Activated T-cell treated with anti-CD3 and anti-CD28 coated beads, Interleukin-2, amount 50 U/mL, for 72 hours (primary cell): ENCODE results near the gene LCE6A. TPM values are rescaled to one million over a fixed set of nuclear protein-coding genes. Genes with fewer than 3 reads are reported as not detected.

Experiments
- ATAC-seq, 2 donors: fragments of 150-1000 bp; cut with Tn5 transposase; replicated peaks in 1 of 2; 2 replicates each; pipeline ENCODE4 v1.10.0; 2021; ENCODE audit warnings: moderate library complexity in 2 of 2, mild to moderate bottlenecking in 1 of 2
- DNase-seq, 2 donors: peaks; one replicate each; pipeline ENCODE4 v3.0.0; 2021 to 2022; ENCODE audit warnings: mixed read lengths in 1 of 2
- H3K27ac Mint-ChIP-seq: one replicate; pipeline ENCODE4 v1.8.0; 2022; ENCODE audit warnings: mild to moderate bottlenecking, moderate library complexity, mixed read lengths
- H3K27me3 Mint-ChIP-seq: one replicate; pipeline ENCODE4 v1.8.0; 2022; ENCODE audit warnings: low read depth, mixed read lengths
- H3K36me3 Mint-ChIP-seq, 2 donors: one replicate each; pipeline ENCODE4 v1.8.0; 2022; ENCODE audit warnings: mixed read lengths in 2 of 2, mild to moderate bottlenecking in 1 of 2; ENCODE audit not compliant: insufficient read depth in 2 of 2
- H3K4me1 Mint-ChIP-seq: one replicate; pipeline ENCODE4 v1.8.0; 2022; ENCODE audit warnings: low read depth, mixed read lengths
- H3K4me3 Mint-ChIP-seq, 2 donors: one replicate each; pipeline ENCODE4 v1.8.0; 2022; ENCODE audit warnings: mild to moderate bottlenecking in 2 of 2, mixed read lengths in 2 of 2, moderate library complexity in 2 of 2
- H3K9me3 Mint-ChIP-seq, 2 donors: one replicate each; pipeline ENCODE4 v1.8.0; 2022; ENCODE audit warnings: mixed read lengths in 2 of 2
- total RNA-seq, 2 donors: library from RNA; stranded (reverse); gene quantifications; one replicate each; pipeline ENCODE4 v1.2.3, GENCODE V29; 2022

LCE6A gene, protein sequence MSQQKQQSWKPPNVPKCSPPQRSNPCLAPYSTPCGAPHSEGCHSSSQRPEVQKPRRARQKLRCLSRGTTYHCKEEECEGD
- total RNA-seq, result not detected

DNA sequence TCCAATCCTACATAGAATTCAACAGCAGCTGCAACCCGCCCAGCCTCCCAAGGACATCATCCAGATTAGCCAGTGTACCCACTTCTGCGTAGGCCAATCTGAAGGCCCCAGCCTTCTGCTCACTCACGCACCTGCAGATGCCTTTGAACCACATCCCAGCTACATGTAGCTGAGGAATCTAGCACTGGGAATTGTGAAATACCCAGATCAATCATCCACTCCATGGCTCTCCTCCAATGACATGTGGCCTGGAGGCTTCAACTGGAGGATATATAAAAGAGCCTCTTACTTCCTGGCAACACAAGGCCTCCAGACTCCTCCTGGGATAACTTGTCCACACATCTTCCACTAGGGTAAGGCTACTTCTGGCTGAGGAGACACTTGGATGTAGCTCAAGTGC lies at the start of gene LCE6A:
Gene LCE6A, plus strand, starts transcription at position 301 of the 400 bp plus-strand sequence. CDS start 665 bp downstream, outside the sequence.
- no peak for ATAC-seq
- H3K4me1 Mint-ChIP-seq, result no peaks in the 10 kb centered on the region
- no peaks in the 10 kb centered on the region for H3K36me3 Mint-ChIP-seq
- H3K4me3 Mint-ChIP-seq, result no peak within 1 kb of the TSS
- H3K27ac Mint-ChIP-seq, result no peak within 1 kb of the TSS
- H3K9me3 Mint-ChIP-seq, result no peaks in the 10 kb centered on the region
- H3K27me3 Mint-ChIP-seq, result peaks cover 9% of the 10 kb centered on the region
- DNase-seq, result no peak

DNA sequence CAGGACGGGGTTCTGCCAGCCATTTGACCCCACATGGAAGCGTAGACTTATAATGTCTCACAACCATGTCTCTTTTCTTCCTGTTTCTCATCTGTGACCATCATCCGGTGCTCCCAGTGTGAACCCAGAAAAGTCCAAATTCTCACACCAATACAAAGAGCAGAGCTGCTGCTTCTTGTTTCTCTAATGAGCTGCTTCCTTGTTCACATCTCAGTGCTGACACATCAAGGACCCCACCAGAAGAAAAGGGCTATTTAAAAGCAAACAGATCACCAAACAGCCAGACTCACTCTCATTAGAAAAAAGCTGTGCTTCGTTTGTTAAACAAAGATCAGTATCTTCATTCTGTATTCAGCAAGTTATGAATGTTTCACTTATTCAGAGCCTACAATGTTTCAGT lies 47.0 kb upstream of the LCE6A start:
- Mint-ChIP-seq H3K27ac (no peak overlapping the region), H3K27me3 (peaks cover 12% of the 10 kb centered on the region), H3K9me3 (no peaks in the 10 kb centered on the region), H3K36me3 (no peaks in the 10 kb centered on the region), H3K4me3 (no peak overlapping the region), H3K4me1 (no peaks in the 10 kb centered on the region)
- DNase-seq (no peak), ATAC-seq (no peak)

DNA sequence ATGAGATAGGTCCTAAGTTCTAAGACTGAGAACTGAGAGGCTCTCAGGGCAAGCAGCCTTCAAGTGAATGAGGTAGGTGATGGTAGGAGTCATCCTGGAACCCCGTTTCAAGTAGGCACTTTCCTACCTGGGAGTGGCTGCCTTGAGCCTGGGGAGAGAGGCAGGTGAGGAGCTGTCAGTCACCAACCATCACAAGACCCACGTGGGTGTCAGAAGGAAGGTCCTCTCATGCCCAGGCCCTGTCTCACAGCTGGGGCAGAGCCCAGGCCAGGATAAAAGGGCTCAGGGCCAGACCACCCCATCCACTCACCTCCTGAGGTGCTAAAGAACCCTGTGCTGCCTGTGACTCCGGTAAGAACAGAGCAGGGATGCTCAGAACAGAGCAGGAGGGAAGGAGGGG lies 46.2 kb upstream of the LCE6A start, which contains the start of gene LCE1D:
Gene LCE1D, plus strand, starts transcription at position 301 of the 400 bp plus-strand sequence. CDS start 1,074 bp downstream, outside the sequence.
- H3K27ac Mint-ChIP-seq, result no peak within 1 kb of the TSS
- H3K4me3 Mint-ChIP-seq, result no peak within 1 kb of the TSS
- no peaks in the 10 kb centered on the region for H3K9me3 Mint-ChIP-seq
- no peaks in the 10 kb centered on the region for H3K4me1 Mint-ChIP-seq
- no peaks in the 10 kb centered on the region for H3K36me3 Mint-ChIP-seq
- DNase-seq, result no peak
- H3K27me3 Mint-ChIP-seq, result peaks cover 15% of the 10 kb centered on the region
- no peak for ATAC-seq

DNA sequence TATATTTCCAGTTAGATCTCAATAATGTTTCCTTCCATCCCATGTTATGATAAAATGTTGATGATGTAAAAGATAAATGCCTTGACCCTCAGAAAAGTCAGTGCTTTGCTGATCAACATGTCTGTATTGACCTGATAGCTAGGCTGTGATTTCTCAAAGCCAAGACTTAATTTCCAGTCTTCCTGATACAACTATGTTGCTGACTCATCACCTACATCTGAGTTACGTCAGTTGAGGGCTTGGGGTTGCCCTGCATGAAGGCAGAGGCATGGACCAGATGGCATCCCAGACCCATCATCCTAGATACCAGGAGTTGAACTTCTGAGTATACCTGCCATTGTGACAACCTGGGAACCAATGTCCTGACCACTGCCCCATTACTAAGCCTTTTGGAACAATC lies 41.3 kb upstream of the LCE6A start:
- DNase-seq (no peak), ATAC-seq (no peak)
- peaks cover 24% of the 10 kb centered on the region for H3K27me3 Mint-ChIP-seq
- H3K36me3 Mint-ChIP-seq, result no peaks in the 10 kb centered on the region
- no peaks in the 10 kb centered on the region for H3K4me1 Mint-ChIP-seq
- H3K4me3 Mint-ChIP-seq, result no peak overlapping the region
- no peaks in the 10 kb centered on the region for H3K9me3 Mint-ChIP-seq
- H3K27ac Mint-ChIP-seq, result no peak overlapping the region

DNA sequence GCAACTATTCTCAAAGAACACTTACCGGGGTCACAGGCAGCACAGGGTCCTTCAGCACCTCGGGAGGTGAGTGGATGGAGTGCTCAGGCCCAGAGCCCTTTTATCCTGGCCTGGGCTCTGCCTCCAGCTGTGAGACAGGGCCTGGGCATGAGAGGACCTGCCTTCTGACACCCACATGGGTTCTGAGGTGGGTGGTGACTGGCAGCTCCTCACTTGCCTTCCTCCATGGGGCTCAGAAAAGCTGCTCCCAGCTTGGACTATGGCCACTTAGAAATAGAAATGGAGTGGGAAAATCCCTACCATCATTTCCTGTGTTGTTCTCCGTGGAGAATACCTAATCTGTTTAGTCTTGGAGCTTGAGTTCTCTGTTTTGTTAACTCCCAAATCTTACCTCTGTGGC lies 36.1 kb upstream of the LCE6A start, which contains the start of gene LCE1C:
Gene LCE1C, minus strand, starts transcription at position 76 of the 400 bp plus-strand sequence. CDS start 1,173 bp downstream, outside the sequence.
- Mint-ChIP-seq H3K27me3 (peaks cover 7% of the 10 kb centered on the region), H3K4me1 (no peaks in the 10 kb centered on the region), H3K9me3 (no peaks in the 10 kb centered on the region), H3K27ac (no peak within 1 kb of the TSS), H3K4me3 (no peak within 1 kb of the TSS), H3K36me3 (no peaks in the 10 kb centered on the region)
- ATAC-seq (no peak), DNase-seq (no peak)

DNA sequence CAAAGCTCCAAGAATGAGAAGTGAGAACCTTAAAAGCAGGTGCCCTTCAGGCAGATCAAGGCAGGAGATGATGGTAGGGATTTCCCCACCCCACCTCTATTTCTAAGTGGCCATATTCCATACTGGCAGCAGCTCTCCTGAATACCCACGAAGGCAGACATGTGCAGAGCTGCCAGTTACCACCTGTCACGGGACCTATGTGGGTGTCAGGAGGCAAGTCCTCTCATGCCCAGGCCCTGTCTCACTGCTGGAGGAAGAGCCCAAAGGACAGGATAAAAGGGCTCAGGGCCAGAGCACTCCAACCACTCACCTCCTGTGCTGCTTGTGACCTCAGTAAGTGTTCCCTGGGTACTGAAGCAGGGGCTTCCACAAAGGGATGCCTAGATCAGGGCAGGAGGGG lies 31.6 kb upstream of the LCE6A start:
- Mint-ChIP-seq H3K27ac (no peak overlapping the region), H3K27me3 (no peaks in the 10 kb centered on the region), H3K4me1 (no peaks in the 10 kb centered on the region), H3K9me3 (no peaks in the 10 kb centered on the region), H3K36me3 (no peaks in the 10 kb centered on the region), H3K4me3 (no peak overlapping the region)
- DNase-seq (no peak), ATAC-seq (no peak)

DNA sequence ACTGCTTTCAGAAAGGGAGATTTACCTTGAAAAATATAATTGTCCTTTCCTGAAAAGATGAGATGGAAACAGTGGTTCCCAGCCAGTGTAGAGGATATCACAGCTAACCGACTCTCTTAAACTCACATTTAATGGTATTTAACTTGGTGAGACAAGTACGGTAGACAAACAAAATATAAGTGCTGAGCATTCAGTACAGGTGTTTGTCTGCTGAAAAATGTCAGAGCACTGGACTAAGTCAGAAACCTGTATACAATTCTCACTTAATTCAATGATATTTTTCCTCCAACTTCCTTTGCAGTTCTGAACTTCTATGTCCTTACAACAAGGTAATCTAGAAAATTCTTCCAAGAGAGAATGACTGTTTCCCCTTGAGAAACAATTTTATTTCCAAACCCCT lies 31.0 kb upstream of the LCE6A start, which contains the start of gene LCE1B:
Gene LCE1B, plus strand, starts transcription at position 301 of the 400 bp plus-strand sequence. CDS start 476 bp downstream, outside the sequence.
- H3K27me3 Mint-ChIP-seq, result no peaks in the 10 kb centered on the region
- no peaks in the 10 kb centered on the region for H3K36me3 Mint-ChIP-seq
- no peaks in the 10 kb centered on the region for H3K9me3 Mint-ChIP-seq
- no peak within 1 kb of the TSS for H3K4me3 Mint-ChIP-seq
- H3K4me1 Mint-ChIP-seq, result no peaks in the 10 kb centered on the region
- DNase-seq (no peak), ATAC-seq (no peak)
- no peak within 1 kb of the TSS for H3K27ac Mint-ChIP-seq

DNA sequence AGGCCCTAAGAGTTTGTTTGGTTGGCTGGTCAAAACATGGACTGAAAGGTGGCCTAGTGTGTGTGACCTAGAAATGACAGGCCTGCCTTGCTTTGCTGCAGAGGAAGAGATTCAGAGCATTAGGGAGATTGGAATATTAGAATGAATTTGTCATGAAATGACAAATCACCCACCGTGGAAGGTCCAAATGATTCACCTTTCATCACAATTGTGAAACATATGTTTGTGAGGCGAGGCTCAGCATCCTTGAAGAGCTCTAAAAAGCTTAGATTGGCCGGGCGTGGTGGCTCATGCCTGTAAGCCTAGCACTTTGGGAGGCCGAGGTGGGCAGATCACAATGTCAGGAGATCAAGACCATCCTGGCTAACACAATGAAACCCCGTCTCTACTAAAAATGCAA lies 25.3 kb upstream of the LCE6A start:
- DNase-seq (no peak), ATAC-seq (no peak)
- no peaks in the 10 kb centered on the region for H3K9me3 Mint-ChIP-seq
- H3K4me3 Mint-ChIP-seq, result no peak overlapping the region
- H3K4me1 Mint-ChIP-seq, result no peaks in the 10 kb centered on the region
- H3K27ac Mint-ChIP-seq, result no peak overlapping the region
- H3K36me3 Mint-ChIP-seq, result no peaks in the 10 kb centered on the region
- no peaks in the 10 kb centered on the region for H3K27me3 Mint-ChIP-seq

DNA sequence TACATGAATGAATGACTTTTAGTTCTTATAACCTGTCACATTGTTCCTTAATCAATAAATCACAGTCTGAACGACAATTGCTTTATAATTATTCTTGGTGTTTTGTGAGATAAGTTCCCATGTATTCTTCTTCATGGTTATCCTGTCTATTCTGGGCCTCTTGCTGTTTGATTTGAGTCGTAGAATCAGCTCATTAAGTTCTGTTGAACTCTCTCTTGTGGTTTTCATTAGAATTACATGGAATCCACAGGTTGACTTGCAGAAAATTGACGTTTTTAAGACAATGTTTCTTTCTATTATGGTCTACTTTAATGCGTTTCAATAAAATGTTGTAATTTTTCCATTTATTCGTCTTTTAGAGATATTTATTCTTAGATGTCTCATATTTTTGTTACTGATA lies 19.4 kb upstream of the LCE6A start:
- H3K27me3 Mint-ChIP-seq, result peaks cover 15% of the 10 kb centered on the region
- H3K9me3 Mint-ChIP-seq, result no peaks in the 10 kb centered on the region
- DNase-seq (no peak), ATAC-seq (no peak)
- H3K4me3 Mint-ChIP-seq, result no peak overlapping the region
- no peaks in the 10 kb centered on the region for H3K4me1 Mint-ChIP-seq
- H3K36me3 Mint-ChIP-seq, result no peaks in the 10 kb centered on the region
- no peak overlapping the region for H3K27ac Mint-ChIP-seq

DNA sequence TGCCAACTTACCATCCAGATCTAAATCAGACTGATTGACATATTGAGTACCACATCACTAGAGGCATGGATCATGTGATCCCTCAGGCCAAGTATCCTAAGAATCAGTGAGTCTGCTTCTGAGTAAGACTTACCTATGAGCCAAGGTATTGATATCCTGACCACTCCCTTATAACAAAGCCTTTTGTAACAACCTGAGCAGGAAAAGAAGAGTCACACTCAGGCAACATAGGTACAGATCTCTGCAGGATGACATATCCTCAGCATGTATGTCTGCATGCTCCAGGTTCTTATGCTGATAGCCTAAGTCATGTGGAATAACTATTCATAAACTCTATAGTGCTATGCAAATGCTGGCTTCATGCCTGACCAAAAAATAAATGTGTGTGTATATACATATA lies 17.7 kb upstream of the LCE6A start:
- ATAC-seq (no peak), DNase-seq (no peak)
- no peaks in the 10 kb centered on the region for H3K36me3 Mint-ChIP-seq
- H3K27me3 Mint-ChIP-seq, result peaks cover 15% of the 10 kb centered on the region
- H3K9me3 Mint-ChIP-seq, result no peaks in the 10 kb centered on the region
- no peak overlapping the region for H3K27ac Mint-ChIP-seq
- no peaks in the 10 kb centered on the region for H3K4me1 Mint-ChIP-seq
- no peak overlapping the region for H3K4me3 Mint-ChIP-seq

DNA sequence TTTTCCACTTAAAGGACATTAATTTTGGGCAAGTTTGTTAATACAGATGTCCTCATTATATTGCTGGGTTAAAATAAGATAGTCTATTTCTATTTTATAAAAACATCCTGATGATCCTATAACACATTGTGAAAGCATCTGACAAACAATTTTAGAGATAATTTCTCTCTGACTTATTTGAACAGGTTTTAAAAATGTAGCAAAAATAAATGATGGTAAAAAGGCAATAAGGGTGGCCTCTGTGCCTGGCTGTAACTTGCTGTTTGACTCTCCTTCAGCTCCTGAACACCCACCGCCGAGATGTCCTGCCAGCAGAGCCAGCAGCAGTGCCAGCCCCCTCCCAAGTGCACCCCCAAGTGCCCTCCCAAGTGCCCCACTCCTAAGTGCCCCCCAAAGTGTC lies 15.5 kb upstream of the LCE6A start, which contains the start of gene LCE1A:
Gene LCE1A, plus strand, starts transcription at position 301 of the 400 bp plus-strand sequence. Its CDS starts 0 bp downstream, at position 301.
- DNase-seq (no peak), ATAC-seq (no peak)
- H3K9me3 Mint-ChIP-seq, result peaks cover 0 to 2% of the 10 kb centered on the region in 2 donors
- H3K36me3 Mint-ChIP-seq, result no peaks in the 10 kb centered on the region
- H3K4me3 Mint-ChIP-seq, result no peak within 1 kb of the TSS
- H3K27ac Mint-ChIP-seq, result no peak within 1 kb of the TSS
- no peaks in the 10 kb centered on the region for H3K4me1 Mint-ChIP-seq
- H3K27me3 Mint-ChIP-seq, result peaks cover 15% of the 10 kb centered on the region

DNA sequence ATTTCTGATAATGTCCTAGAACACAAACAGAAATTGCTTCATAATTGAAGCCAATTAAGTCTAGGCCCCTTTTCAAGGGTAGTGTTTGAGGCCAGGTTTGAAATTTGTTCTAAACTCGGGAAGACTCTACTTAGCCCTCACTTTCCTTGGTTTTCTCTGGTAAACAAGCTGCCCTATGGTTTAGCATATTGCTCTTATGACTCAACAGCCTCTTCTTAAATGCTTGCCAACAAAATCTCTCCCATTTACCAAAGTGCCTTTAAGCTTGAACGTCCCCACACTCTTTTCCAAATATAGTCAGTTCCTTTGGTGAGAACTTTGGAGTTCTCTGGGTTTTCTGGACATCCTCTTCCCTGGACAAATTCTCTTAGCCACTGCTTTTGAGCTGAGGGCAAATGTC lies 5.8 kb upstream of the LCE6A start:
- H3K4me1 Mint-ChIP-seq, result no peaks in the 10 kb centered on the region
- no peak overlapping the region for H3K4me3 Mint-ChIP-seq
- no peaks in the 10 kb centered on the region for H3K36me3 Mint-ChIP-seq
- no peak for DNase-seq
- peaks cover 0 to 2% of the 10 kb centered on the region in 2 donors for H3K9me3 Mint-ChIP-seq
- ATAC-seq, result no peak
- H3K27me3 Mint-ChIP-seq, result peaks cover 9% of the 10 kb centered on the region
- peak overlapping the region; percentile 18 for H3K27ac Mint-ChIP-seq

DNA sequence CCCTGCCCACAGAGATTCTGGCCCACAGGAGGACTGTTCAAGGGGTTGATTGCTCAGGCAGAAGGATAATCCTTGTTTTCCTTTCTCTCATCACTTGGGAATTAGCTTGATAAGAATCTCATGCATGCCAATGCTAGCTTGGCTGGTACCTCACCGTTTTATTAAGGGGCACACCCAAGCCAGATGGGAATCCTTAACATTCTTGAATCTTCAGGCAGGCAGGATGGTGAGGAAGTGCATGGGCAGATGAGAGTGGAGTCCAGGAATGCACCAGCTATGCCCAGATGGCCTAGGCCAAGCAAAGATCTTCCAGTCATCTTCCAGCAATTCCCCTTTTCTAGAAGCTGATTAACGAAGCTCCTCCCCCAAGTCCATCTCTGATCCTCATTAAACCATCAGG lies 13.0 kb downstream of the LCE6A start:
- Mint-ChIP-seq H3K27me3 (peaks cover under 1% of the 10 kb centered on the region), H3K36me3 (no peaks in the 10 kb centered on the region), H3K9me3 (no peaks in the 10 kb centered on the region), H3K4me3 (no peak overlapping the region), H3K27ac (no peak overlapping the region), H3K4me1 (no peaks in the 10 kb centered on the region)
- ATAC-seq, result no peak
- DNase-seq, result no peak

DNA sequence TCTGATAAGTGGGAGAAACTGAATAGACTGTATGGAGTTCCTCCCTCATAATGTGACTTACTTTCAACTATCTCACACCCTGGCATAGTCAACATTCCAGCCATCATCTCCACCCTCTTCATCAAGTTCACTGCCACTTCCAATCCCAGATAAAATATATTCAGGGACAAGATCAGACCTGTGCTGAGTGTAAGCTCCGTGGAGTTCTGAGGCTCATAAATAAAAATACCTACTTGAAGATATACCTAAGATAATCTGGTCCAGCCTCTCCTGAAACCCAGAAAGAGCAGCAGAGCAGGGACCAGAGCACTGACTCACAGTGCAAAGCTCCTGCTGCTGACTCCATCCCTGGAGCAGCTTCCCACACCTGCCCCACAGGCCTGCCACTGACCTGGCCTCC lies 15.4 kb downstream of the LCE6A start:
- Mint-ChIP-seq H3K4me1 (no peaks in the 10 kb centered on the region), H3K4me3 (no peak overlapping the region), H3K36me3 (no peaks in the 10 kb centered on the region), H3K27me3 (peaks cover 6% of the 10 kb centered on the region), H3K9me3 (no peaks in the 10 kb centered on the region), H3K27ac (no peak overlapping the region)
- DNase-seq, result no peak
- ATAC-seq, result no peak
